ENCODE measurements around the gene TNNC1. TPM values are rescaled to one million over a fixed set of nuclear protein-coding genes. Genes with fewer than 3 reads are reported as not detected.
A peak's percentile ranks its signal among the peaks of the same experiment; 100 is the strongest.

Gene TNNC1
- total and polyA plus RNA-seq, 9 of the 15 experiments (the other 6 are each of a cell fraction or from before 2014, with no cell fraction given): 0.08 to 0.85 (median 0.42) TPM; not detected in 4

GRCh38 chr3:52455283-52456168 lies 1.7 kb upstream of the TNNC1 start, which contains the start of gene NISCH:
Gene NISCH (plus strand): TSS chr3:52455604. CDS start chr3:52455642, 38 bp downstream.
- Histone ChIP-seq H3K9ac (ENCODE audit: insufficient read depth in 1 of 2, low read depth in 2 of 2, low read length in 2 of 2) (peak within 1 kb of the TSS; percentile 81 to 96), H3K79me2 (ENCODE audit: control insufficient read depth, insufficient read depth, low read length) (peaks cover 28% of the 10 kb centered on the region), H3K4me2 (ENCODE audit: insufficient read depth, low read length) (peak within 1 kb of the TSS; percentile 87), H3K9me1 (ENCODE audit: control insufficient read depth, insufficient read depth, low read length) (no peaks in the 10 kb centered on the region), H3K27ac (ENCODE audit: extremely low read depth, low read depth, low read length) (peak within 1 kb of the TSS; percentile 73), H2AFZ (ENCODE audit: low read depth, low read length) (peak within 1 kb of the TSS; percentile 84), H3K4me3 (peak within 1 kb of the TSS; percentile 92), H3K9me3 (replicated peaks; ENCODE audit: control insufficient read depth, insufficient read depth, low read depth, low read length) (no peaks in the 10 kb centered on the region), H3K4me1 (replicated peaks in 1 of 2; ENCODE audit: control insufficient read depth in 2 of 2, insufficient read depth in 2 of 2, low read length in 2 of 2) (peaks cover 19 to 42% of the 10 kb centered on the region in 2 experiments; a peak in 4 of 5 replicates), H3K27me3 (ENCODE audit: control insufficient read depth in 2 of 2, insufficient read depth in 2 of 2, low read length in 2 of 2) (no peaks in the 10 kb centered on the region), H3K36me3 (ENCODE audit: control insufficient read depth, insufficient read depth, low read length) (peaks cover 30% of the 10 kb centered on the region; the same call in 2 of the 3 replicates), H4K20me1 (replicated peaks; ENCODE audit: control insufficient read depth, insufficient read depth, low read length) (no peaks in the 10 kb centered on the region)
- ATAC-seq: peak; percentile 85
- no TSS peak for BruUV-seq (replicated peaks)
- intact Hi-C loops (cut with micrococcal nuclease) (loop anchor here (10.0 kb wide), 1 partner anchor 229 kb away; the partner anchor contains the start of genes GNL3 and PBRM1), in situ Hi-C loops (cut with MboI) (no loop called here)
- CTCF ChIA-PET (ENCODE audit: low intra/inter-chr PET ratio): no interaction called here
- POLR2A ChIA-PET: no interaction called here
- no peak for FAIRE-seq
- peak; percentile 88 to 93 (median 93) for DNase-seq (ENCODE audit: extremely low read depth in 1 of 4, low spot score in 3 of 4)
- WGBS (ENCODE audit: insufficient coverage, low coverage, missing lambda C conversion rate): 0% methylated on average over 13 of the region's 86 CpGs
- TF ChIP-seq STAG1 (CRISPR knock-in tag; IDR thresholded peaks at IDR 0.05; ENCODE audit: borderline replicate concordance) (no peak), TBP (optimal IDR thresholded peaks at IDR 0.05; ENCODE audit: low read depth, low read length) (peak; percentile 34), HBP1 (CRISPR knock-in tag; IDR thresholded peaks at IDR 0.05) (no peak), ZNF586 (CRISPR knock-in tag; conservative IDR thresholded peaks at IDR 0.05) (no peak), FOXP1 (CRISPR knock-in tag; IDR thresholded peaks at IDR 0.05) (no peak), PBX2 (CRISPR knock-in tag; IDR thresholded peaks at IDR 0.05; ENCODE audit: low read depth) (peak; percentile 80), PBX2 (tag; conservative IDR thresholded peaks at IDR 0.05; ENCODE audit: low read depth) (peak; percentile 62), CCAR2 (IDR thresholded peaks at IDR 0.05; ENCODE audit: low read depth, low read length) (no peak), PTTG1 (tag; IDR thresholded peaks at IDR 0.05; ENCODE audit: low read depth) (no peak), RBM14 (IDR thresholded peaks at IDR 0.05; ENCODE audit: borderline replicate concordance, insufficient read depth, low read depth, low read length) (no peak), POLR2AphosphoS5 (IDR thresholded peaks at IDR 0.05; ENCODE audit: control insufficient read depth, insufficient read depth, low read depth, low read length) (peak; percentile 70), PHF8 (IDR thresholded peaks at IDR 0.05; ENCODE audit: borderline replicate concordance, low read length) (peak; percentile 84; the same call in 1 of the 2 replicates), TAF7 (tag; IDR thresholded peaks at IDR 0.05) (peak; percentile 58; the same call in 1 of the 2 replicates), SMARCA5 (IDR thresholded peaks at IDR 0.05) (no peak), BDP1 (IDR thresholded peaks at IDR 0.05; ENCODE audit: insufficient read depth, insufficient read length) (no peak), HNRNPLL (IDR thresholded peaks at IDR 0.05; ENCODE audit: low read depth, low read length, poor library complexity, severe bottlenecking) (peak; percentile 69), NONO (IDR thresholded peaks at IDR 0.05; ENCODE audit: low read depth in 2 of 2, low read length in 1 of 2) (no peak; a peak in 2 of 4 replicates), ZNF444 (CRISPR knock-in tag; IDR thresholded peaks at IDR 0.05) (no peak)

Data from K562 (cell line).